ENCODE measurements around the gene ZNF544.

- TF ChIP-seq CTCF (IDR thresholded peaks at IDR 0.05), result no peak
- TF ChIP-seq POLR2A (IDR thresholded peaks at IDR 0.05), result no peak
Observed at GRCh38 chr19:58278541-58279041, 49.9 kb downstream of the ZNF544 start, which contains the start of gene ZNF8.
